ENCODE data around the gene MRPL58. TPM values are rescaled to one million over a fixed set of nuclear protein-coding genes. Genes with fewer than 3 reads are reported as not detected.

Gene MRPL58
- total RNA-seq (2014; rRNA removed; shearing (Covaris generic)), result 81.3 and 81.6 TPM in 2 replicates

GRCh38 chr17:75012346-75013091 is at the start of gene MRPL58:
TSS of gene MRPL58 (plus strand) at chr17:75012670. CDS start at chr17:75012687, 17 bp downstream.

GRCh38 chr17:74972107-74972972 is 40.1 kb upstream of the MRPL58 start, which contains the start of gene HID1:
TSS of gene HID1 (minus strand) at chr17:74972759. CDS start at chr17:74972656, 103 bp downstream.

GRCh38 chr17:74987418-74987908 is 25.0 kb upstream of the MRPL58 start, which contains the start of gene CDR2L:
TSS of gene CDR2L (plus strand) at chr17:74987632. CDS start at chr17:74988044, 412 bp downstream.

DNA sequence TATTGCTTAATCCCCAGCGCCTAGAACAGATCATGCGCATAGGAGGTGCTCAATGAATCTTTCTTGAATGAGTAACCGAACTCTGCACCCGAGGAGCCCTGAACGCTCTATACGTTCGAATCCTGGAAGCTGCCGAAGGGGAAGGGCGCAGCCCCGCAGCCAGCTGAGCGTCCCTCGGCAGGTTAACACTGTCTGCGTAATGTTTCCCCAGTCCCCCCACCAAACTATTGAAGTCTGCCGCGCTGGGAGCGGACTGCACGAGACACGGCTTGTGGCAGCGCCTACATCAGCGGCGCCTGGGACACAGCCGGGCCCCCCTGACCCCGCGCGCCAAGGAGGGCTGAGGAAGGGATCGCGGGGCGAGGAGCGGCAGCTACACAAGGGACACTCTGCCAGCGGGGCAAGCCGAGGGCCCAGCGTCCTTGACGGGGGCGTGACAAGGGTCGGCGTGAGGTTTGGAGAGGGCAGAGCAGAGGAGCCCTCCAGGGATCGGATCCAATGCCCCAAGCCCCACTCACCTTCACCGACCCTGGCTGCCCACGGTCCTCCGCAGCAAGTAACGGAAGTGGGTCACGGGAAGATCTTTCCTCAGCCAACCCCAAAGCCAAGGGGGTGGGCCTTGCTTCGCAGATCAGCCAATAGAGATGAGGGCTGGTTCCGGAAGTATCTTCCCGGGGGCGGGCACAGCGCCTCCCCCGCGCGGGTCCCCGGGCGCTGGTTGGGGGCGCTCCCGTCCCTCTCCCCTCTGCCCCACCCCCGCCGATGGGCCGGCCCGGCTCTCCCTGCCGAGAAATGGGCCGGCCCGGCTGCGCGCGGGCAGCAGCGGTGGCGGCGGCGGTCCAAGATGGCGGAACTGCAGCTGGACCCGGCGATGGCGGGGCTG is 34.2 kb downstream of the MRPL58 start, which contains the start of the genes ATP5PD and KCTD2:
ATP5PD (minus strand) TSS at position 563 of the 883 bp plus-strand sequence. CDS start 4,319 bp downstream, outside the sequence.
KCTD2 (plus strand) TSS at position 819 of the 883 bp plus-strand sequence; CDS start at position 845, 26 bp downstream.

Small RNA genes lying within 50 kb of the gene (small RNA-seq; reads per million reads assigned to genes)
- gene AC111186.1, result not detected
- gene RN7SL573P, result not detected
- not detected for gene RNU6-362P

Other genes with a start within 250 kb of the MRPL58 start
- gene NAT9, start 236.3 kb upstream of the MRPL58 start, total RNA-seq (2014; rRNA removed; shearing (Covaris generic)), result 44.6 and 47.7 TPM in 2 replicates
- not detected in 2 replicates for gene GRIN2C, start 152.8 kb upstream of the MRPL58 start, total RNA-seq (2014; rRNA removed; shearing (Covaris generic))
- 18.9 and 21.4 TPM in 2 replicates for gene FDXR, start 139.7 kb upstream of the MRPL58 start, total RNA-seq (2014; rRNA removed; shearing (Covaris generic))
- not detected in 2 replicates for gene FADS6, start 119.0 kb upstream of the MRPL58 start, total RNA-seq (2014; rRNA removed; shearing (Covaris generic))
- not detected in 2 replicates for gene USH1G, start 89.4 kb upstream of the MRPL58 start, total RNA-seq (2014; rRNA removed; shearing (Covaris generic))
- not detected in 2 replicates for gene OTOP2, start 88.4 kb upstream of the MRPL58 start, total RNA-seq (2014; rRNA removed; shearing (Covaris generic))
- not detected in 2 replicates for gene OTOP3, start 76.8 kb upstream of the MRPL58 start, total RNA-seq (2014; rRNA removed; shearing (Covaris generic))
- gene HID1, start 39.9 kb upstream of the MRPL58 start, total RNA-seq (2014; rRNA removed; shearing (Covaris generic)), result 1.7 and 3.0 TPM in 2 replicates
- gene CDR2L, start 25.0 kb upstream of the MRPL58 start, total RNA-seq (2014; rRNA removed; shearing (Covaris generic)), result 5.5 and 5.7 TPM in 2 replicates
- 237 and 300 TPM in 2 replicates for gene ATP5PD, start 34.3 kb downstream of the MRPL58 start, total RNA-seq (2014; rRNA removed; shearing (Covaris generic))
- 10.0 and 11.9 TPM in 2 replicates for gene KCTD2, start 34.6 kb downstream of the MRPL58 start, total RNA-seq (2014; rRNA removed; shearing (Covaris generic))
- gene SLC16A5, start 75.3 kb downstream of the MRPL58 start, total RNA-seq (2014; rRNA removed; shearing (Covaris generic)), result 32.2 and 37.9 TPM in 2 replicates
- 3.7 and 5.7 TPM in 2 replicates for gene ARMC7, start 97.3 kb downstream of the MRPL58 start, total RNA-seq (2014; rRNA removed; shearing (Covaris generic))
- gene NT5C, start 119.1 kb downstream of the MRPL58 start, total RNA-seq (2014; rRNA removed; shearing (Covaris generic)), result 261 and 296 TPM in 2 replicates
- 263 and 292 TPM in 2 replicates for gene JPT1, start 141.8 kb downstream of the MRPL58 start, total RNA-seq (2014; rRNA removed; shearing (Covaris generic))
- 175 and 188 TPM in 2 replicates for gene SUMO2, start 170.3 kb downstream of the MRPL58 start, total RNA-seq (2014; rRNA removed; shearing (Covaris generic))
- gene NUP85, start 193.0 kb downstream of the MRPL58 start, total RNA-seq (2014; rRNA removed; shearing (Covaris generic)), result 36.7 and 42.1 TPM in 2 replicates
- gene GGA3, start 248.9 kb downstream of the MRPL58 start, total RNA-seq (2014; rRNA removed; shearing (Covaris generic)), result 17.2 and 28.1 TPM in 2 replicates
- 62.5 and 77.0 TPM in 2 replicates for gene MRPS7, start 249.2 kb downstream of the MRPL58 start, total RNA-seq (2014; rRNA removed; shearing (Covaris generic))